ENCODE measurements around the gene DCLRE1B.

Gene DCLRE1B

GRCh38 chr1:113901191-113901590 lies 3.9 kb upstream of the DCLRE1B start:
- peaks cover 57% of the 10 kb centered on the region for H3K36me3 Mint-ChIP-seq (ENCODE audit: low read depth)
- H3K27ac Mint-ChIP-seq = no peak overlapping the region
- no peaks in the 10 kb centered on the region for H3K27me3 Mint-ChIP-seq
- H3K9me3 Mint-ChIP-seq = no peaks in the 10 kb centered on the region
- peaks cover 58% of the 10 kb centered on the region for H3K4me1 Mint-ChIP-seq (ENCODE audit: low read depth)
- no peak overlapping the region for H3K4me3 Mint-ChIP-seq

GRCh38 chr1:113903501-113904292 lies 1.4 kb upstream of the DCLRE1B start:
- no peaks in the 10 kb centered on the region for H3K9me3 Mint-ChIP-seq
- peaks cover 61% of the 10 kb centered on the region for H3K4me1 Mint-ChIP-seq (ENCODE audit: low read depth)
- peak overlapping the region; percentile 96 for H3K27ac Mint-ChIP-seq
- peak overlapping the region; percentile 99 for H3K4me3 Mint-ChIP-seq
- H3K36me3 Mint-ChIP-seq (ENCODE audit: low read depth) = peaks cover 54% of the 10 kb centered on the region
- no peaks in the 10 kb centered on the region for H3K27me3 Mint-ChIP-seq

GRCh38 chr1:113904293-113904673 lies 843 bp upstream of the DCLRE1B start:
- Mint-ChIP-seq H3K36me3 (ENCODE audit: low read depth) (peaks cover 54% of the 10 kb centered on the region), H3K9me3 (no peaks in the 10 kb centered on the region), H3K27ac (peak overlapping the region; percentile 96), H3K4me3 (peak overlapping the region; percentile 99), H3K27me3 (no peaks in the 10 kb centered on the region), H3K4me1 (ENCODE audit: low read depth) (peaks cover 61% of the 10 kb centered on the region)

GRCh38 chr1:113905435-113905861 lies 322 bp downstream of the DCLRE1B start:
- peak overlapping the region; percentile 99 for H3K4me3 Mint-ChIP-seq
- H3K36me3 Mint-ChIP-seq (ENCODE audit: low read depth) = peaks cover 54% of the 10 kb centered on the region
- H3K27me3 Mint-ChIP-seq = no peaks in the 10 kb centered on the region
- no peaks in the 10 kb centered on the region for H3K9me3 Mint-ChIP-seq
- H3K27ac Mint-ChIP-seq = peak overlapping the region; percentile 96
- peaks cover 53% of the 10 kb centered on the region for H3K4me1 Mint-ChIP-seq (ENCODE audit: low read depth)

GRCh38 chr1:113912594-113913311 lies 7.6 kb downstream of the DCLRE1B start:
- no peaks in the 10 kb centered on the region for H3K27me3 Mint-ChIP-seq
- no peak overlapping the region for H3K4me3 Mint-ChIP-seq
- H3K27ac Mint-ChIP-seq = no peak overlapping the region
- H3K36me3 Mint-ChIP-seq (ENCODE audit: low read depth) = peaks cover 48% of the 10 kb centered on the region
- H3K9me3 Mint-ChIP-seq = no peaks in the 10 kb centered on the region
- H3K4me1 Mint-ChIP-seq (ENCODE audit: low read depth) = peaks cover 4% of the 10 kb centered on the region

- H3K36me3 Mint-ChIP-seq (ENCODE audit: low read depth) = peaks cover 43% of the 10 kb centered on the region
- no peak overlapping the region for H3K27ac Mint-ChIP-seq
- H3K4me1 Mint-ChIP-seq (ENCODE audit: low read depth) = no peaks in the 10 kb centered on the region
- no peaks in the 10 kb centered on the region for H3K27me3 Mint-ChIP-seq
- no peaks in the 10 kb centered on the region for H3K9me3 Mint-ChIP-seq
- no peak overlapping the region for H3K4me3 Mint-ChIP-seq
Observed at GRCh38 chr1:113913312-113913668, 8.2 kb downstream of the DCLRE1B start.

- Mint-ChIP-seq H3K27me3 (no peaks in the 10 kb centered on the region), H3K4me1 (ENCODE audit: low read depth) (no peaks in the 10 kb centered on the region), H3K4me3 (no peak overlapping the region), H3K36me3 (ENCODE audit: low read depth) (peaks cover 35% of the 10 kb centered on the region), H3K9me3 (no peaks in the 10 kb centered on the region), H3K27ac (no peak overlapping the region)
Observed at GRCh38 chr1:113913887-113914664, 8.9 kb downstream of the DCLRE1B start.

GRCh38 chr1:113916974-113917373 lies 11.8 kb downstream of the DCLRE1B start:
- H3K27me3 Mint-ChIP-seq = no peaks in the 10 kb centered on the region
- no peaks in the 10 kb centered on the region for H3K4me1 Mint-ChIP-seq (ENCODE audit: low read depth)
- no peak overlapping the region for H3K27ac Mint-ChIP-seq
- H3K9me3 Mint-ChIP-seq = no peaks in the 10 kb centered on the region
- peaks cover 10% of the 10 kb centered on the region for H3K36me3 Mint-ChIP-seq (ENCODE audit: low read depth)
- no peak overlapping the region for H3K4me3 Mint-ChIP-seq

GRCh38 chr1:113917400-113918082 lies 12.4 kb downstream of the DCLRE1B start:
- no peak overlapping the region for H3K4me3 Mint-ChIP-seq
- no peaks in the 10 kb centered on the region for H3K27me3 Mint-ChIP-seq
- no peaks in the 10 kb centered on the region for H3K4me1 Mint-ChIP-seq (ENCODE audit: low read depth)
- peaks cover 10% of the 10 kb centered on the region for H3K36me3 Mint-ChIP-seq (ENCODE audit: low read depth)
- H3K27ac Mint-ChIP-seq = no peak overlapping the region
- no peaks in the 10 kb centered on the region for H3K9me3 Mint-ChIP-seq

- H3K27me3 Mint-ChIP-seq = no peaks in the 10 kb centered on the region
- H3K36me3 Mint-ChIP-seq (ENCODE audit: low read depth) = peaks cover 7% of the 10 kb centered on the region
- H3K4me1 Mint-ChIP-seq (ENCODE audit: low read depth) = no peaks in the 10 kb centered on the region
- no peak overlapping the region for H3K4me3 Mint-ChIP-seq
- H3K9me3 Mint-ChIP-seq = no peaks in the 10 kb centered on the region
- no peak overlapping the region for H3K27ac Mint-ChIP-seq
Observed at GRCh38 chr1:113918243-113918642, 13.1 kb downstream of the DCLRE1B start.

- Mint-ChIP-seq H3K27me3 (no peaks in the 10 kb centered on the region), H3K4me1 (ENCODE audit: low read depth) (peaks cover 5% of the 10 kb centered on the region), H3K9me3 (no peaks in the 10 kb centered on the region), H3K27ac (no peak overlapping the region), H3K36me3 (ENCODE audit: low read depth) (no peaks in the 10 kb centered on the region), H3K4me3 (no peak overlapping the region)
Observed at GRCh38 chr1:113922957-113923356, 17.8 kb downstream of the DCLRE1B start.

GRCh38 chr1:113924473-113924872 lies 19.3 kb downstream of the DCLRE1B start:
- H3K4me1 Mint-ChIP-seq (ENCODE audit: low read depth) = peaks cover 15% of the 10 kb centered on the region
- H3K27me3 Mint-ChIP-seq = no peaks in the 10 kb centered on the region
- no peak overlapping the region for H3K27ac Mint-ChIP-seq
- no peaks in the 10 kb centered on the region for H3K36me3 Mint-ChIP-seq (ENCODE audit: low read depth)
- H3K9me3 Mint-ChIP-seq = no peaks in the 10 kb centered on the region
- no peak overlapping the region for H3K4me3 Mint-ChIP-seq

- peaks cover 48% of the 10 kb centered on the region for H3K4me1 Mint-ChIP-seq (ENCODE audit: low read depth)
- H3K9me3 Mint-ChIP-seq = no peaks in the 10 kb centered on the region
- no peaks in the 10 kb centered on the region for H3K27me3 Mint-ChIP-seq
- H3K4me3 Mint-ChIP-seq = peak overlapping the region; percentile 97
- H3K27ac Mint-ChIP-seq = peak overlapping the region; percentile 97
- H3K36me3 Mint-ChIP-seq (ENCODE audit: low read depth) = peaks cover 9% of the 10 kb centered on the region
Observed at GRCh38 chr1:113928187-113928930, 23.2 kb downstream of the DCLRE1B start.

All from stimulated activated naive CD8-positive, alpha-beta T cell treated with anti-CD3 and anti-CD28 coated beads, Interleukin-15, Interleukin-2, amounts not matched to agents 100 ng/mL and 50 ng/mL, for 24 hours (primary cell).